Measurements from ENCODE around the gene NRIP2. TPM values are rescaled to one million over a fixed set of nuclear protein-coding genes. Genes with fewer than 3 reads are reported as not detected.

Gene NRIP2
- total RNA-seq, 4 donors from 2014 or later = 0.83 to 9.7 (median 2.9) TPM

DNA sequence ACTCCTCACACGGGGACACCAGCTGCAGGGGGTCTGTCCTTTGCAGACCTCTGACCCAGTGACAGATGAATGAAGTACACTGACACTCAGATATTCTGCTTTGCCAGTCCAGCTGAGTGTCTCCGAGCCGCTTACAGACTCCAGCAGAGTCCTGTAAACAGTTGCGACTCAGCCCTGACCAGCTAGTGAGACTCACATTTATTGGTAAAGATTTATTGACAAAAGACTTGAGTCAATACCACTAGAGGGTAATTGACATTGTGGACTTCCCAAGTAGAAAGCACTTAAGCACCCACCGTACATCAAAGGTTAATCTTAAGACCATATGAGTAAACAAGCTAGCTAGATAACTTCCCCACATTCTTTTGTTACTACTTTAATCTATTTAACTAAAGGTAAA lies 49.8 kb downstream of the NRIP2 start:
- TF ChIP-seq, protein P1, sequence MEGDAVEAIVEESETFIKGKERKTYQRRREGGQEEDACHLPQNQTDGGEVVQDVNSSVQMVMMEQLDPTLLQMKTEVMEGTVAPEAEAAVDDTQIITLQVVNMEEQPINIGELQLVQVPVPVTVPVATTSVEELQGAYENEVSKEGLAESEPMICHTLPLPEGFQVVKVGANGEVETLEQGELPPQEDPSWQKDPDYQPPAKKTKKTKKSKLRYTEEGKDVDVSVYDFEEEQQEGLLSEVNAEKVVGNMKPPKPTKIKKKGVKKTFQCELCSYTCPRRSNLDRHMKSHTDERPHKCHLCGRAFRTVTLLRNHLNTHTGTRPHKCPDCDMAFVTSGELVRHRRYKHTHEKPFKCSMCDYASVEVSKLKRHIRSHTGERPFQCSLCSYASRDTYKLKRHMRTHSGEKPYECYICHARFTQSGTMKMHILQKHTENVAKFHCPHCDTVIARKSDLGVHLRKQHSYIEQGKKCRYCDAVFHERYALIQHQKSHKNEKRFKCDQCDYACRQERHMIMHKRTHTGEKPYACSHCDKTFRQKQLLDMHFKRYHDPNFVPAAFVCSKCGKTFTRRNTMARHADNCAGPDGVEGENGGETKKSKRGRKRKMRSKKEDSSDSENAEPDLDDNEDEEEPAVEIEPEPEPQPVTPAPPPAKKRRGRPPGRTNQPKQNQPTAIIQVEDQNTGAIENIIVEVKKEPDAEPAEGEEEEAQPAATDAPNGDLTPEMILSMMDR (IDR thresholded peaks at IDR 0.05) = no peak
- TF ChIP-seq POLR2AphosphoS5 (IDR thresholded peaks at IDR 0.05) (no peak), POLR2A (IDR thresholded peaks at IDR 0.05; ENCODE audit: low read depth) (no peak), EP300 (IDR thresholded peaks at IDR 0.05) (no peak)
- no peak for DNase-seq (ENCODE audit: extremely low spot score)
- Histone ChIP-seq H3K27ac (replicated peaks in 1 of 4) (no peak overlapping the region), H3K36me3 (no peaks in the 10 kb centered on the region), H3K9me3 (no peaks in the 10 kb centered on the region), H3K4me3 (no peak overlapping the region), H3K4me1 (peaks cover 0 to 11% (median 10%) of the 10 kb centered on the region in 4 donors), H3K27me3 (peaks cover 0 to 19% (median 0%) of the 10 kb centered on the region in 4 donors)
- intact Hi-C loops (cut with DNase I) = loop anchor here (10.0 kb wide), 1 partner anchor 90 kb away; no protein-coding TSS in a partner anchor
- WGBS = 78% methylated on average over 5 of the region's 5 CpGs

DNA sequence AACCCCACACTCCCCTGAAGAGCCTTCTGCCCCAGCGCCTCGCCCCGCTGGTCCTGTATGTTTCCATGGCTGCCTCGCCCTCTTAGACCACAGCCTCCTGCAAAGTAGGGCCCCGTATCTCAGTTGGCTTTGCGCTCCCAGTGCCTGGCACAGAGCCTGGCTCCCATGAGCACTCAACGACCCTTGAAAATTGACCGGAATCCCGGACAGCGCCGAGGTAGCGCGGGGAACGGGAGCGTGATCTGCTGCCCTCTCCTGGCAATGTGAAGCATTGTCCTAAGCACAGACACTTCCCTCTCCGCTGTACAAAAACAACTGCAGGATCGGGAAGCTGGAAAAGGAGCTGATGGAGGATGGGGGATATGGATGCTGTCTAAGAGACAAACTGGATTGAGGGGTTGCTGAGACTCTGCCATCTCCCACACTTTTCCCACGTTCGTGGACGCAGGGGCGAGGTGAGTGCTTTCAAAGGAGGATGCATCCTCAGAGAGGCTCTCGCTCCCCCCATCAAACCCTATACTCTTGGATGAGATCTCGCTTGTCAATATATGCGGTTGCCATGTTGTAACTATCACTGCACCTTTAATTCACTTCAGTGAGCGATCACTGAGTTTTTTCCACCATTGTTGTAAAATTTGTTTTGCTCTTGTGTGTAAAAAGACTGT lies 50.8 kb downstream of the NRIP2 start:
- H3K4me3 ChIP-seq = peak overlapping the region; percentile 22 to 49 (median 37)
- intact Hi-C loops (cut with DNase I) = loop anchor here (10.0 kb wide), 1 partner anchor 89 kb away; no protein-coding TSS in a partner anchor
- H3K36me3 ChIP-seq = no peaks in the 10 kb centered on the region
- 15% methylated on average over 17 of the region's 25 CpGs for WGBS
- peaks cover 0 to 11% (median 10%) of the 10 kb centered on the region in 4 donors for H3K4me1 ChIP-seq
- H3K27me3 ChIP-seq = peaks cover 0 to 19% (median 0%) of the 10 kb centered on the region in 4 donors
- no peaks in the 10 kb centered on the region for H3K9me3 ChIP-seq
- no peak for DNase-seq (ENCODE audit: extremely low spot score)
- no peak for TF ChIP-seq POLR2A (IDR thresholded peaks at IDR 0.05; ENCODE audit: low read depth)
- no peak for TF ChIP-seq EP300 (IDR thresholded peaks at IDR 0.05)
- peak in 1 of 2 donors; percentile 7 for TF ChIP-seq POLR2AphosphoS5 (IDR thresholded peaks at IDR 0.05)
- TF ChIP-seq, protein P1 (IDR thresholded peaks at IDR 0.05) = peak; percentile 77 to 96 (median 78)
- no peak overlapping the region for H3K27ac ChIP-seq (replicated peaks in 1 of 4)

DNA sequence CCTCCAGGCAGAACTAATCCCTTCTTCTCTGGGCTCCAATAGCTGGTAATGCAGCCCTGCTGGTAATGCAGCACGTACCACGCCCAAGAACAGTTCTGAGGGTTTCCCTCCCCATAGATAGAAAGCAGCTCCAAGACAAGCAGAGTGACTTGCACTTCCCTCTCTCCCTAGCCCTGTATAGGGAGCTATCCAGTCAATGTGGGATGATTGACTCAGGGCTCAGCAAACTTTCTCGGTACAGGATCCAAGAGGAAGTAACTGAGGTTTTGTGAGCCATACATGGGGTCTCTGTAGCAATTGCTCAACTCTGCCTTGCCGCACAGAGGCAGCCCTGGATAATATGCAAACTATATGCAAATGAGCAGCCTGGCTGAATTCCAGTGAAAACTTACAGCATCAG lies 55.6 kb downstream of the NRIP2 start:
- DNase-seq (ENCODE audit: extremely low spot score) = no peak
- Histone ChIP-seq H3K27me3 (peaks cover 0 to 13% (median 0%) of the 10 kb centered on the region in 4 donors), H3K4me1 (peaks cover 0 to 10% (median 9%) of the 10 kb centered on the region in 4 donors), H3K27ac (replicated peaks in 1 of 4) (no peak overlapping the region), H3K36me3 (no peaks in the 10 kb centered on the region), H3K9me3 (no peaks in the 10 kb centered on the region), H3K4me3 (no peak overlapping the region)
- intact Hi-C loops (cut with DNase I) = no loop called here
- TF ChIP-seq, protein P1 (IDR thresholded peaks at IDR 0.05) = no peak
- TF ChIP-seq POLR2A (IDR thresholded peaks at IDR 0.05; ENCODE audit: low read depth) (no peak), POLR2AphosphoS5 (IDR thresholded peaks at IDR 0.05) (no peak), EP300 (IDR thresholded peaks at IDR 0.05) (no peak)
- WGBS = 69% methylated on average over 4 of the region's 4 CpGs

DNA sequence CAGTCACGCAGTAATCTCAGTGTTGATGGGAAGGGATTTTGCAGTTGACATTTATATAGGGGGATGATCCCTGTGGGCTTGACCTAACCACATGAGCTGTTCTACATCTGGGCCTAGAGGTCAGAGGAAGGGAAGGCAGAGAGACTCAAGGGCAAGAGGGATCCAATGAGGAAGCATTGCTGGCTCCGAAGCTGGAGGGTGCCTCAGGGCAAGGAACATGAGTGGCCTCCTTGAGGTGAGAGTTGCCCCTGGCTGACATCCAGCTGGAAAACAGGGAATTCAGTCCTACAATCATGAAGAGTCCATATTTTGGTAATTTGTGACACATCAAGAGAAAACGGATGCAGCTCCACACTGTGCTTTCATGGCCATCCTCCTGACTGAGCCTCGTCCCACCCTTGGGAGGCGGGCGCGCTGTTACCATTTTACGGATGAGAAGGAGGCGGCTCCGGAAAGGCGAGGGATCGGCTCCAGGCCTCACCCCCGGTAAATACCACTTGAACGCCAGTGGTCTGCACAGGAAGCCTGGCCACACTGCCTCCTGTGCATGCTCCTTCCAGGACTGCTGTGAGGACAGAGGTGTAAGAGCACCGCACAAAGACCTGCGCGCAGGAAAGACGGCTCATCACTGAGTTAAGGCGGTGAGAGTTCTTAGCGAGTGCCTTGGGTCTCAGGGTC lies 58.6 kb downstream of the NRIP2 start:
- Histone ChIP-seq H3K4me3 (no peak overlapping the region), H3K36me3 (no peaks in the 10 kb centered on the region), H3K27ac (replicated peaks in 1 of 4) (no peak overlapping the region), H3K4me1 (no peaks in the 10 kb centered on the region), H3K27me3 (no peaks in the 10 kb centered on the region), H3K9me3 (no peaks in the 10 kb centered on the region)
- TF ChIP-seq, protein P1 (IDR thresholded peaks at IDR 0.05) = no peak
- TF ChIP-seq POLR2A (IDR thresholded peaks at IDR 0.05; ENCODE audit: low read depth) = no peak
- no peak for TF ChIP-seq POLR2AphosphoS5 (IDR thresholded peaks at IDR 0.05)
- TF ChIP-seq EP300 (IDR thresholded peaks at IDR 0.05) = no peak
- WGBS = 84% methylated on average over 20 of the region's 20 CpGs
- DNase-seq (ENCODE audit: extremely low spot score) = no peak
- intact Hi-C loops (cut with DNase I) = no loop called here
